GM21528 (cell line): ENCODE data around the gene S1PR4.

Experiments
- ATAC-seq: cut with Tn5 transposase; IDR thresholded peaks from one replicate; pipeline ENCODE4 v1.9.1; 2021; ENCODE audit warnings: mild to moderate bottlenecking, moderate library complexity; ENCODE audit not compliant: unreplicated experiment, low FRiP score

Gene S1PR4

GRCh38 chr19:3178377-3178972 is at the start of gene S1PR4:
S1PR4 (plus strand) TSS chr19:3178769; CDS start chr19:3178793, 24 bp downstream.
- ATAC-seq, result peak; percentile 39

- ATAC-seq, result no peak
These were observed 49.5 kb upstream of the S1PR4 start for GRCh38 chr19:3129112-3129511.

- ATAC-seq, result no peak
These were observed 47.4 kb upstream of the S1PR4 start for GRCh38 chr19:3131168-3131567.

- peak; percentile 51 for ATAC-seq
These were observed 45.4 kb upstream of the S1PR4 start for GRCh38 chr19:3132971-3133792.

- peak; percentile 23 for ATAC-seq
These were observed 44.8 kb upstream of the S1PR4 start for GRCh38 chr19:3133793-3134116.

- no peak for ATAC-seq
These were observed 42.4 kb upstream of the S1PR4 start, which contains the start of gene GNA15 for GRCh38 chr19:3135961-3136683. GNA15 (plus strand) TSS chr19:3136033; CDS start chr19:3136451, 418 bp downstream.

GRCh38 chr19:3136684-3137055 is 41.9 kb upstream of the S1PR4 start:
- no peak for ATAC-seq

- no peak for ATAC-seq
These were observed 41.5 kb upstream of the S1PR4 start for GRCh38 chr19:3137119-3137518.

GRCh38 chr19:3138268-3138667 is 40.3 kb upstream of the S1PR4 start:
- no peak for ATAC-seq

GRCh38 chr19:3140667-3141038 is 37.9 kb upstream of the S1PR4 start:
- ATAC-seq, result no peak

GRCh38 chr19:3142292-3142670 is 36.3 kb upstream of the S1PR4 start:
- no peak for ATAC-seq

GRCh38 chr19:3142781-3143337 is 35.7 kb upstream of the S1PR4 start:
- ATAC-seq, result no peak

- no peak for ATAC-seq
These were observed 32.5 kb upstream of the S1PR4 start for GRCh38 chr19:3145909-3146676.

GRCh38 chr19:3146677-3147100 is 31.9 kb upstream of the S1PR4 start:
- ATAC-seq, result no peak

GRCh38 chr19:3148503-3148902 is 30.1 kb upstream of the S1PR4 start:
- no peak for ATAC-seq

- ATAC-seq, result no peak
These were observed 29.5 kb upstream of the S1PR4 start for GRCh38 chr19:3149089-3149488.

GRCh38 chr19:3149526-3150505 is 28.8 kb upstream of the S1PR4 start:
- no peak for ATAC-seq

GRCh38 chr19:3150739-3151329 is 27.7 kb upstream of the S1PR4 start:
- ATAC-seq, result no peak
